T-helper 1 cell treated with Interleukin-12 subunit alpha and Interleukin-12 subunit beta and Interleukin-4 antibody, amounts not matched to agents 30 μg/mL and 1 μg/mL, for 36 hours (primary cell): ENCODE measurements around the gene ARPC1B.
"Not testable (repeated sequence)": the region's sequence is repeated elsewhere in the genome, so short reads cannot be mapped to it uniquely, and the experiment has no call there.

Experiments used
- H3K27ac Mint-ChIP-seq: one replicate; pipeline ENCODE4 v1.8.0; 2021; ENCODE audit warnings: mild to moderate bottlenecking, mixed read lengths
- H3K27me3 Mint-ChIP-seq: one replicate; pipeline ENCODE4 v1.8.0; 2021; ENCODE audit warnings: low read depth, mixed read lengths
- H3K36me3 Mint-ChIP-seq: one replicate; pipeline ENCODE4 v1.8.0; 2021; ENCODE audit warnings: low read depth, mixed read lengths
- H3K4me1 Mint-ChIP-seq: one replicate; pipeline ENCODE4 v1.8.0; 2021; ENCODE audit warnings: low read depth, mixed read lengths
- H3K4me3 Mint-ChIP-seq: one replicate; pipeline ENCODE4 v1.8.0; 2021; ENCODE audit warnings: mild to moderate bottlenecking, moderate library complexity, mixed read lengths
- H3K9me3 Mint-ChIP-seq: one replicate; pipeline ENCODE4 v1.8.0; 2021; ENCODE audit warnings: mixed read lengths

ARPC1B gene

GRCh38 chr7:99428972-99429566 is 54.5 kb downstream of the ARPC1B start:
- Mint-ChIP-seq H3K36me3 (peaks cover 22% of the 10 kb centered on the region), H3K27ac (no peak overlapping the region), H3K9me3 (no peaks in the 10 kb centered on the region), H3K27me3 (no peaks in the 10 kb centered on the region), H3K4me1 (no peaks in the 10 kb centered on the region), H3K4me3 (no peak overlapping the region)

GRCh38 chr7:99429756-99430155 is 55.2 kb downstream of the ARPC1B start:
- Mint-ChIP-seq H3K27ac (no peak overlapping the region), H3K27me3 (no peaks in the 10 kb centered on the region), H3K4me3 (no peak overlapping the region), H3K36me3 (peaks cover 22% of the 10 kb centered on the region), H3K4me1 (no peaks in the 10 kb centered on the region), H3K9me3 (no peaks in the 10 kb centered on the region)

- not testable (repeated sequence) for H3K27me3 Mint-ChIP-seq, H3K9me3 Mint-ChIP-seq, H3K27ac Mint-ChIP-seq, H3K4me1 Mint-ChIP-seq, H3K4me3 Mint-ChIP-seq
- peaks cover 20% of the 10 kb centered on the region for H3K36me3 Mint-ChIP-seq
Measured at GRCh38 chr7:99431756-99432540, 57.4 kb downstream of the ARPC1B start.

- Mint-ChIP-seq H3K36me3 (peaks cover 17% of the 10 kb centered on the region), H3K27ac (no peak overlapping the region), H3K9me3 (no peaks in the 10 kb centered on the region)
Measured at GRCh38 chr7:99433158-99433557, 58.6 kb downstream of the ARPC1B start.

GRCh38 chr7:99437946-99438572 is 63.5 kb downstream of the ARPC1B start:
- Mint-ChIP-seq H3K4me1 (peaks cover 21% of the 10 kb centered on the region), H3K36me3 (peaks cover 15% of the 10 kb centered on the region), H3K4me3 (peak overlapping the region; percentile 97)

More at GRCh38 chr7:99433158-99433557, 58.6 kb downstream of the ARPC1B start:
- H3K4me3 Mint-ChIP-seq, result no peak overlapping the region
- peaks cover 5% of the 10 kb centered on the region for H3K4me1 Mint-ChIP-seq
- H3K27me3 Mint-ChIP-seq, result no peaks in the 10 kb centered on the region

GRCh38 chr7:99438573-99439480 is 64.3 kb downstream of the ARPC1B start, which contains the start of the genes CPSF4 and PTCD1:
Gene CPSF4 (plus strand): TSS chr7:99438943. CDS start chr7:99439083, 140 bp downstream.
Gene PTCD1 (minus strand): TSS chr7:99438798. CDS start chr7:99435242, 3,556 bp downstream.
- H3K4me3 Mint-ChIP-seq, result peak within 1 kb of the TSS; percentile 97
- peaks cover 24% of the 10 kb centered on the region for H3K4me1 Mint-ChIP-seq
- H3K9me3 Mint-ChIP-seq, result no peaks in the 10 kb centered on the region
- H3K27me3 Mint-ChIP-seq, result no peaks in the 10 kb centered on the region
- H3K27ac Mint-ChIP-seq, result peak within 1 kb of the TSS; percentile 90
- peaks cover 13% of the 10 kb centered on the region for H3K36me3 Mint-ChIP-seq

More at GRCh38 chr7:99437946-99438572, 63.5 kb downstream of the ARPC1B start:
- peak overlapping the region; percentile 90 for H3K27ac Mint-ChIP-seq
- H3K9me3 Mint-ChIP-seq, result no peaks in the 10 kb centered on the region
- H3K27me3 Mint-ChIP-seq, result no peaks in the 10 kb centered on the region

GRCh38 chr7:99440195-99440594 is 65.7 kb downstream of the ARPC1B start:
- Mint-ChIP-seq H3K4me1 (peaks cover 24% of the 10 kb centered on the region), H3K9me3 (no peaks in the 10 kb centered on the region), H3K27me3 (no peaks in the 10 kb centered on the region), H3K27ac (peak overlapping the region; percentile 86), H3K36me3 (peaks cover 20% of the 10 kb centered on the region), H3K4me3 (peak overlapping the region; percentile 97)
